Endothelial cell of umbilical vein (primary cell): ENCODE data around the gene TERT. TPM values are rescaled to one million over a fixed set of nuclear protein-coding genes. Genes with fewer than 3 reads are reported as not detected.

Experiments
- BruUV-seq: library from RNA; stranded (reverse); fragments of 400-500 nt; replicated peaks from 2 replicates; lab custom pipeline; 2021; lab: Mats Ljungman, UMichigan
- CTCF ChIA-PET: fragments of 300-600, 350-600 bp; sonication (Branson Sonifier 250); formaldehyde crosslinking; loops from one replicate; lab custom pipeline; 2021; ENCODE audit warnings: antibody characterized with exemption, inconsistent platforms; lab: Charles Lee
- POLR2A ChIA-PET: fragments of 300-600, 350-600 bp; sonication (Branson Sonifier 250); formaldehyde crosslinking; loops from one replicate; lab custom pipeline; 2021; ENCODE audit warnings: antibody characterized with exemption, inconsistent platforms; lab: Charles Lee
- DNase-seq: peaks from one replicate; pipeline ENCODE4 v3.0.0-alpha.2; 2011; ENCODE audit warnings: low read depth, low spot score
- FAIRE-seq: peaks from 2 replicates; lab custom pipeline; 2011; peaks lifted over from hg19 to GRCh38; lab: Jason Lieb, UNC
- H2AFZ ChIP-seq: 2 replicates; pipeline ENCODE4 v1.6.0; 2012; ENCODE audit warnings: low read depth, low read length, control low read depth, inconsistent platforms
- H3K27ac ChIP-seq: 2 replicates; pipeline ENCODE4 v1.5.1; 2011; ENCODE audit warnings: low read depth, mild to moderate bottlenecking, control low read depth, low read length, moderate library complexity; ENCODE audit not compliant: insufficient read depth
- H3K27me3 ChIP-seq, 2 experiments: 2 replicates each; pipeline versions ENCODE4 v1.6.0 to v1.6.1; 2011; ENCODE audit warnings: low read length in 2 of 2, mixed read lengths in 1 of 2; ENCODE audit not compliant: control insufficient read depth in 2 of 2, insufficient read depth in 2 of 2
- H3K36me3 ChIP-seq, 2 experiments: 2 replicates in 1 of 2; 3 replicates in 1 of 2; pipeline ENCODE4 v1.5.1; 2011; ENCODE audit warnings: low read length in 2 of 2, mild to moderate bottlenecking in 1 of 2, moderate library complexity in 1 of 2; ENCODE audit not compliant: control insufficient read depth in 2 of 2, insufficient read depth in 2 of 2; ENCODE audit errors: extremely low read depth in 1 of 2
- H3K4me1 ChIP-seq: 3 replicates; pipeline ENCODE4 v1.5.1; 2011; ENCODE audit warnings: mild to moderate bottlenecking, low read length; ENCODE audit not compliant: control insufficient read depth, insufficient read depth; ENCODE audit errors: extremely low read depth
- H3K4me2 ChIP-seq: 2 replicates; pipeline ENCODE4 v1.6.1; 2011; ENCODE audit warnings: low read length, control low read depth, mixed read lengths; ENCODE audit not compliant: insufficient read depth
- H3K4me3 ChIP-seq, 3 experiments: fragments of 200-600 bp in 1 of 3; sonication (generic), shearing (Covaris generic) in 1 of 3; replicated peaks in 1 of 3; 2 replicates each; pipeline ENCODE4 v1.5.1; 2011 to 2016; ENCODE audit warnings: control low read depth in 3 of 3, low read length in 3 of 3, mild to moderate bottlenecking in 2 of 3, inconsistent platforms in 1 of 3, low read depth in 1 of 3, moderate library complexity in 1 of 3; ENCODE audit not compliant: insufficient read depth in 1 of 3
- H3K79me2 ChIP-seq: 2 replicates; pipeline ENCODE4 v1.6.0; 2012; ENCODE audit warnings: low read length, inconsistent platforms; ENCODE audit not compliant: control insufficient read depth, insufficient read depth
- H3K9ac ChIP-seq: replicated peaks from 2 replicates; pipeline ENCODE3; 2011; ENCODE audit warnings: low read length, control low read depth; ENCODE audit not compliant: insufficient read depth; ENCODE audit errors: extremely low read depth
- H3K9me1 ChIP-seq: replicated peaks from 3 replicates; pipeline ENCODE4 v1.6.0; 2011; ENCODE audit warnings: mild to moderate bottlenecking, low read length; ENCODE audit not compliant: control insufficient read depth, insufficient read depth; ENCODE audit errors: extremely low read depth
- H3K9me3 ChIP-seq: replicated peaks from 2 replicates; pipeline ENCODE4 v1.5.1; 2012; ENCODE audit warnings: low read length, inconsistent platforms; ENCODE audit not compliant: control insufficient read depth, insufficient read depth
- H4K20me1 ChIP-seq: replicated peaks from 2 replicates; pipeline ENCODE3; 2011; ENCODE audit warnings: mild to moderate bottlenecking, low read length; ENCODE audit not compliant: control insufficient read depth, insufficient read depth; ENCODE audit errors: extremely low read depth
- CTCF ChIP-seq, 2 donors: IDR thresholded peaks; 1 replicate in 1 of 2; 2 replicates in 1 of 2; pipeline ENCODE4 v1.5.1; 2011; ENCODE audit warnings: low read length in 2 of 2, mild to moderate bottlenecking in 2 of 2, moderate library complexity in 2 of 2, control low read depth in 1 of 2, inconsistent platforms in 1 of 2, low read depth in 1 of 2; ENCODE audit not compliant: insufficient read depth in 1 of 2; ENCODE audit errors: extremely low read depth in 1 of 2
- EZH2 ChIP-seq: IDR thresholded peaks from 2 replicates; pipeline ENCODE4 v1.6.1; 2012; ENCODE audit warnings: borderline replicate concordance, low read depth, mild to moderate bottlenecking, moderate library complexity, low read length, inconsistent platforms; ENCODE audit not compliant: severe bottlenecking
- FOS ChIP-seq: IDR thresholded peaks from 2 replicates; pipeline ENCODE4 v1.6.1; 2011; ENCODE audit warnings: mild to moderate bottlenecking, low read length, moderate library complexity, borderline replicate concordance; ENCODE audit not compliant: insufficient read depth
- GATA2 ChIP-seq: IDR thresholded peaks from 2 replicates; pipeline ENCODE4 v1.7.0; 2011; ENCODE audit warnings: low read depth, mild to moderate bottlenecking, moderate library complexity, mixed read lengths, low read length; ENCODE audit not compliant: insufficient read length, insufficient read depth
- JUN ChIP-seq: IDR thresholded peaks from 2 replicates; pipeline ENCODE4 v1.6.1; 2011; ENCODE audit warnings: borderline replicate concordance, low read depth; ENCODE audit not compliant: insufficient read length, insufficient read depth
- MAX ChIP-seq: IDR thresholded peaks from 2 replicates; pipeline ENCODE4 v1.6.1; 2011; ENCODE audit not compliant: insufficient read depth, insufficient read length
- MYC ChIP-seq: IDR thresholded peaks from one replicate; pipeline ENCODE4 v1.6.1; 2011; ENCODE audit warnings: mild to moderate bottlenecking, low read depth, low read length
- POLR2A ChIP-seq: IDR thresholded peaks from 2 replicates; pipeline ENCODE4 v1.6.1; 2012; ENCODE audit warnings: low read depth, mild to moderate bottlenecking, control low read depth, low read length
- POLR2AphosphoS5 ChIP-seq: IDR thresholded peaks from 2 replicates; pipeline ENCODE4 v1.6.1; 2012; ENCODE audit warnings: low read depth, mild to moderate bottlenecking, control low read depth, low read length, moderate library complexity; ENCODE audit not compliant: insufficient read depth
- dilution Hi-C: fragments of 300-500 bp; cut with MboI; formaldehyde crosslinking; loops from one replicate; pipeline ENCODE4 v1.15.0; 2019; ENCODE audit warnings: low sequenced_read_pairs; ENCODE audit not compliant: extremely low pct_ligation_motif_present
- intact Hi-C: fragments of 100-400 bp; cut with micrococcal nuclease; formaldehyde crosslinking; loops from one replicate; pipeline ENCODE4 v1.10.0; 2022
- polyA plus RNA-seq, 4 experiments: library from polyadenylated mRNA; depleted of rRNA in 3 of 4; stranded (reverse) in 3 of 4; unstranded in 1 of 4; fragments of >200 nt; gene quantifications; 2 replicates each; pipeline versions ENCODE4 v1.2.1 to v1.2.3, GENCODE V29; 2011 to 2012; ENCODE audit warnings: missing spikeins in 1 of 4
- total RNA-seq: library from RNA; stranded (reverse); gene quantifications from 2 replicates; pipeline ENCODE4 v1.2.3, GENCODE V29; 2021

Gene TERT
- total and polyA plus RNA-seq, 2 donors (not counting 3 experiments of a cell fraction or from before 2014, with no cell fraction given): 0.04 TPM; not detected in 1

- no peak for TF ChIP-seq CTCF (IDR thresholded peaks at IDR 0.05; ENCODE audit: extremely low read depth in 1 of 2, insufficient read depth in 1 of 2, low read depth in 1 of 2, low read length in 2 of 2)
- no peak for TF ChIP-seq MYC
- TF ChIP-seq EZH2: no peak
- no peak for TF ChIP-seq GATA2
- TF ChIP-seq MAX: no peak
- no peak for TF ChIP-seq POLR2AphosphoS5
- no peak for TF ChIP-seq FOS
- TF ChIP-seq JUN: no peak
- no peak for TF ChIP-seq POLR2A
- Histone ChIP-seq H3K9ac (no peak overlapping the region), H3K36me3 (no peaks in the 10 kb centered on the region), H3K27ac (no peak overlapping the region), H3K79me2 (no peaks in the 10 kb centered on the region), H3K4me2 (no peak overlapping the region), H3K27me3 (no peaks in the 10 kb centered on the region), H3K9me1 (no peaks in the 10 kb centered on the region), H4K20me1 (no peaks in the 10 kb centered on the region), H3K4me1 (peaks cover 3% of the 10 kb centered on the region), H2AFZ (no peak overlapping the region), H3K4me3 (no peak overlapping the region), H3K9me3 (no peaks in the 10 kb centered on the region)
- no TSS peak for BruUV-seq
- dilution Hi-C loops: no loop called here
- intact Hi-C loops: no loop called here
- DNase-seq (no peak), FAIRE-seq (no peak)
- ChIA-PET CTCF (no interaction called here), POLR2A (no interaction called here)
These were observed 39.7 kb downstream of the TERT start for GRCh38 chr5:1255081-1255561.
